Panc1 (cell line): ENCODE results near the gene LZTS2.

Experiments
- CTCF ChIP-seq: fragments of 450-650 bp; IDR thresholded peaks from 2 replicates; pipeline ENCODE4 v1.5.1; 2017; ENCODE audit warnings: mild to moderate bottlenecking
- TF ChIP-seq, protein P1 (sequence below), 2 experiments: IDR thresholded peaks; 2 replicates each; pipeline ENCODE4 v1.6.1; 2011 to 2012; ENCODE audit warnings: low read depth in 2 of 2, control low read depth in 1 of 2, low read length in 1 of 2, mild to moderate bottlenecking in 1 of 2, moderate library complexity in 1 of 2; ENCODE audit not compliant: insufficient read depth in 1 of 2

GRCh38 chr10:101035314-101035713 lies 35.7 kb downstream of the LZTS2 start:
- TF ChIP-seq CTCF = no peak
- TF ChIP-seq, protein P1, sequence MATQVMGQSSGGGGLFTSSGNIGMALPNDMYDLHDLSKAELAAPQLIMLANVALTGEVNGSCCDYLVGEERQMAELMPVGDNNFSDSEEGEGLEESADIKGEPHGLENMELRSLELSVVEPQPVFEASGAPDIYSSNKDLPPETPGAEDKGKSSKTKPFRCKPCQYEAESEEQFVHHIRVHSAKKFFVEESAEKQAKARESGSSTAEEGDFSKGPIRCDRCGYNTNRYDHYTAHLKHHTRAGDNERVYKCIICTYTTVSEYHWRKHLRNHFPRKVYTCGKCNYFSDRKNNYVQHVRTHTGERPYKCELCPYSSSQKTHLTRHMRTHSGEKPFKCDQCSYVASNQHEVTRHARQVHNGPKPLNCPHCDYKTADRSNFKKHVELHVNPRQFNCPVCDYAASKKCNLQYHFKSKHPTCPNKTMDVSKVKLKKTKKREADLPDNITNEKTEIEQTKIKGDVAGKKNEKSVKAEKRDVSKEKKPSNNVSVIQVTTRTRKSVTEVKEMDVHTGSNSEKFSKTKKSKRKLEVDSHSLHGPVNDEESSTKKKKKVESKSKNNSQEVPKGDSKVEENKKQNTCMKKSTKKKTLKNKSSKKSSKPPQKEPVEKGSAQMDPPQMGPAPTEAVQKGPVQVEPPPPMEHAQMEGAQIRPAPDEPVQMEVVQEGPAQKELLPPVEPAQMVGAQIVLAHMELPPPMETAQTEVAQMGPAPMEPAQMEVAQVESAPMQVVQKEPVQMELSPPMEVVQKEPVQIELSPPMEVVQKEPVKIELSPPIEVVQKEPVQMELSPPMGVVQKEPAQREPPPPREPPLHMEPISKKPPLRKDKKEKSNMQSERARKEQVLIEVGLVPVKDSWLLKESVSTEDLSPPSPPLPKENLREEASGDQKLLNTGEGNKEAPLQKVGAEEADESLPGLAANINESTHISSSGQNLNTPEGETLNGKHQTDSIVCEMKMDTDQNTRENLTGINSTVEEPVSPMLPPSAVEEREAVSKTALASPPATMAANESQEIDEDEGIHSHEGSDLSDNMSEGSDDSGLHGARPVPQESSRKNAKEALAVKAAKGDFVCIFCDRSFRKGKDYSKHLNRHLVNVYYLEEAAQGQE (IDR thresholded peaks at IDR 0.05; ENCODE audit: insufficient read depth in 1 of 2, low read depth in 2 of 2, low read length in 1 of 2) = no peak
